Chondrocyte (in vitro differentiated cells): ENCODE results near the gene S100A4. TPM values are rescaled to one million over a fixed set of nuclear protein-coding genes. Genes with fewer than 3 reads are reported as not detected.

ENCODE experiments used
- DNase-seq: peaks from one replicate; pipeline ENCODE4 v3.0.0; 2021; ENCODE audit warnings: mixed read lengths, low spot score
- H3K27ac Mint-ChIP-seq: one replicate; pipeline ENCODE4 v1.8.0; 2021; ENCODE audit warnings: mild to moderate bottlenecking, moderate library complexity, mixed read lengths; ENCODE audit not compliant: unreplicated experiment
- H3K27me3 Mint-ChIP-seq: 2 replicates; pipeline ENCODE4 v1.8.0; 2021; ENCODE audit warnings: low read depth, mixed read lengths
- H3K36me3 Mint-ChIP-seq: 2 replicates; pipeline ENCODE4 v1.8.0; 2021; ENCODE audit warnings: low read depth, mixed read lengths
- H3K4me1 Mint-ChIP-seq: 2 replicates; pipeline ENCODE4 v1.8.0; 2021; ENCODE audit warnings: low read depth, mild to moderate bottlenecking, mixed read lengths
- H3K4me3 Mint-ChIP-seq: one replicate; pipeline ENCODE4 v1.8.0; 2021; ENCODE audit warnings: mild to moderate bottlenecking, moderate library complexity, mixed read lengths; ENCODE audit not compliant: unreplicated experiment
- H3K9me3 Mint-ChIP-seq: 2 replicates; pipeline ENCODE4 v1.8.0; 2021; ENCODE audit warnings: low read depth, mixed read lengths
- total RNA-seq: library from RNA; stranded (reverse); gene quantifications from 3 replicates; pipeline ENCODE4 v1.2.1, GENCODE V29; 2021
- TF ChIP-seq, protein P1 (sequence below): fragments of 200-600 bp; sonication (generic); IDR thresholded peaks from 2 replicates; pipeline ENCODE4 v1.5.0; 2021; ENCODE audit warnings: antibody characterized with exemption, mild to moderate bottlenecking, moderate library complexity

S100A4 gene
- total RNA-seq, 1 donor from 2014 or later, result 388 TPM

- Mint-ChIP-seq H3K4me1 (peaks cover 61% of the 10 kb centered on the region), H3K4me3 (peak overlapping the region; percentile 49)
Measured at GRCh38 chr1:153567621-153568366, 22.2 kb upstream of the S100A4 start.

GRCh38 chr1:153566414-153567371 is 21.1 kb upstream of the S100A4 start:
- no peak overlapping the region for H3K4me3 Mint-ChIP-seq
- no peaks in the 10 kb centered on the region for H3K27me3 Mint-ChIP-seq
- DNase-seq, result peak; percentile 98
- H3K4me1 Mint-ChIP-seq, result peaks cover 53% of the 10 kb centered on the region
- peak overlapping the region; percentile 100 for H3K27ac Mint-ChIP-seq
- H3K9me3 Mint-ChIP-seq, result no peaks in the 10 kb centered on the region
- no peaks in the 10 kb centered on the region for H3K36me3 Mint-ChIP-seq
- TF ChIP-seq, protein P1, sequence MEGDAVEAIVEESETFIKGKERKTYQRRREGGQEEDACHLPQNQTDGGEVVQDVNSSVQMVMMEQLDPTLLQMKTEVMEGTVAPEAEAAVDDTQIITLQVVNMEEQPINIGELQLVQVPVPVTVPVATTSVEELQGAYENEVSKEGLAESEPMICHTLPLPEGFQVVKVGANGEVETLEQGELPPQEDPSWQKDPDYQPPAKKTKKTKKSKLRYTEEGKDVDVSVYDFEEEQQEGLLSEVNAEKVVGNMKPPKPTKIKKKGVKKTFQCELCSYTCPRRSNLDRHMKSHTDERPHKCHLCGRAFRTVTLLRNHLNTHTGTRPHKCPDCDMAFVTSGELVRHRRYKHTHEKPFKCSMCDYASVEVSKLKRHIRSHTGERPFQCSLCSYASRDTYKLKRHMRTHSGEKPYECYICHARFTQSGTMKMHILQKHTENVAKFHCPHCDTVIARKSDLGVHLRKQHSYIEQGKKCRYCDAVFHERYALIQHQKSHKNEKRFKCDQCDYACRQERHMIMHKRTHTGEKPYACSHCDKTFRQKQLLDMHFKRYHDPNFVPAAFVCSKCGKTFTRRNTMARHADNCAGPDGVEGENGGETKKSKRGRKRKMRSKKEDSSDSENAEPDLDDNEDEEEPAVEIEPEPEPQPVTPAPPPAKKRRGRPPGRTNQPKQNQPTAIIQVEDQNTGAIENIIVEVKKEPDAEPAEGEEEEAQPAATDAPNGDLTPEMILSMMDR, result peak; percentile 21

More at GRCh38 chr1:153567621-153568366, 22.2 kb upstream of the S100A4 start:
- Mint-ChIP-seq H3K36me3 (no peaks in the 10 kb centered on the region), H3K27ac (peak overlapping the region; percentile 99), H3K27me3 (no peaks in the 10 kb centered on the region), H3K9me3 (no peaks in the 10 kb centered on the region)
- TF ChIP-seq, protein P1, result no peak
- DNase-seq, result no peak

GRCh38 chr1:153565529-153566374 is 20.1 kb upstream of the S100A4 start, which contains the start of gene S100A2:
S100A2 (minus strand) TSS chr1:153565844; CDS start chr1:153563877, 1,967 bp downstream.
- H3K27me3 Mint-ChIP-seq, result no peaks in the 10 kb centered on the region
- no peaks in the 10 kb centered on the region for H3K9me3 Mint-ChIP-seq
- H3K4me1 Mint-ChIP-seq, result peaks cover 54% of the 10 kb centered on the region
- H3K27ac Mint-ChIP-seq, result peak within 1 kb of the TSS; percentile 100
- H3K36me3 Mint-ChIP-seq, result no peaks in the 10 kb centered on the region
- DNase-seq, result no peak
- TF ChIP-seq, protein P1, result no peak
- H3K4me3 Mint-ChIP-seq, result peak within 1 kb of the TSS; percentile 56

- TF ChIP-seq, protein P1, result no peak
- H3K36me3 Mint-ChIP-seq, result no peaks in the 10 kb centered on the region
- H3K27ac Mint-ChIP-seq, result peak overlapping the region; percentile 41
- H3K9me3 Mint-ChIP-seq, result no peaks in the 10 kb centered on the region
- H3K4me3 Mint-ChIP-seq, result no peak overlapping the region
- H3K27me3 Mint-ChIP-seq, result no peaks in the 10 kb centered on the region
- DNase-seq, result no peak
- H3K4me1 Mint-ChIP-seq, result peaks cover 51% of the 10 kb centered on the region
Measured at GRCh38 chr1:153563991-153564390, 18.4 kb upstream of the S100A4 start.
